SU-DHL-6 (cell line): ENCODE measurements around the gene PDE4D.

ENCODE experiments used
- EZH2phosphoT487 ChIP-seq: fragments of 200-600 bp; sonication (generic), shearing (Covaris generic); conservative IDR thresholded peaks from 2 replicates; pipeline ENCODE4 v1.6.1; 2018; ENCODE audit warnings: mild to moderate bottlenecking, antibody characterized with exemption, low read length, moderate library complexity, mixed read lengths
- TF ChIP-seq, protein P1 (sequence below): fragments of 200-600 bp; sonication (generic); IDR thresholded peaks from one replicate; pipeline ENCODE4 v1.5.1; 2017; ENCODE audit warnings: antibody characterized with exemption, mild to moderate bottlenecking, low read length, moderate library complexity; ENCODE audit not compliant: insufficient read depth, poor library complexity, severe bottlenecking

- TF ChIP-seq, protein P1, sequence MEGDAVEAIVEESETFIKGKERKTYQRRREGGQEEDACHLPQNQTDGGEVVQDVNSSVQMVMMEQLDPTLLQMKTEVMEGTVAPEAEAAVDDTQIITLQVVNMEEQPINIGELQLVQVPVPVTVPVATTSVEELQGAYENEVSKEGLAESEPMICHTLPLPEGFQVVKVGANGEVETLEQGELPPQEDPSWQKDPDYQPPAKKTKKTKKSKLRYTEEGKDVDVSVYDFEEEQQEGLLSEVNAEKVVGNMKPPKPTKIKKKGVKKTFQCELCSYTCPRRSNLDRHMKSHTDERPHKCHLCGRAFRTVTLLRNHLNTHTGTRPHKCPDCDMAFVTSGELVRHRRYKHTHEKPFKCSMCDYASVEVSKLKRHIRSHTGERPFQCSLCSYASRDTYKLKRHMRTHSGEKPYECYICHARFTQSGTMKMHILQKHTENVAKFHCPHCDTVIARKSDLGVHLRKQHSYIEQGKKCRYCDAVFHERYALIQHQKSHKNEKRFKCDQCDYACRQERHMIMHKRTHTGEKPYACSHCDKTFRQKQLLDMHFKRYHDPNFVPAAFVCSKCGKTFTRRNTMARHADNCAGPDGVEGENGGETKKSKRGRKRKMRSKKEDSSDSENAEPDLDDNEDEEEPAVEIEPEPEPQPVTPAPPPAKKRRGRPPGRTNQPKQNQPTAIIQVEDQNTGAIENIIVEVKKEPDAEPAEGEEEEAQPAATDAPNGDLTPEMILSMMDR = peak; percentile 31
- TF ChIP-seq EZH2phosphoT487 = no peak
Observed at GRCh38 chr5:59188419-59189225, 704.9 kb downstream of the PDE4D start.
